Epithelial cell of proximal tubule (primary cell): ENCODE measurements around the gene SLC10A2. TPM values are rescaled to one million over a fixed set of nuclear protein-coding genes. Genes with fewer than 3 reads are reported as not detected.
A peak's percentile ranks its signal among the peaks of the same experiment; 100 is the strongest.
"Not testable (repeated sequence)": the region's sequence is repeated elsewhere in the genome, so short reads cannot be mapped to it uniquely, and the experiment has no call there.

ENCODE experiments used
- DNase-seq: peaks from one replicate; pipeline ENCODE4 v3.0.0-alpha.2; 2011; ENCODE audit warnings: low read depth
- H3K4me3 ChIP-seq: 2 replicates; pipeline ENCODE4 v1.5.1; 2011; ENCODE audit warnings: low read depth, mild to moderate bottlenecking, low read length
- CTCF ChIP-seq: conservative IDR thresholded peaks from 2 replicates; pipeline ENCODE4 v1.5.1; 2012; ENCODE audit warnings: low read depth, mild to moderate bottlenecking, low read length
- total RNA-seq: library from RNA; depleted of rRNA; stranded (reverse); fragments of >200 nt; gene quantifications from 2 replicates; pipeline ENCODE4 v1.2.3, GENCODE V29; 2015

Gene SLC10A2
- total RNA-seq: not detected in 2 replicates

- H3K4me3 ChIP-seq: no peak within 1 kb of the TSS
- no peak for TF ChIP-seq CTCF
- DNase-seq: peak; percentile 65
These were observed at the start of gene SLC10A2 for GRCh38 chr13:103066079-103066780. TSS of gene SLC10A2 (minus strand) at chr13:103066417. CDS start at chr13:103066249, 168 bp downstream.

- DNase-seq: no peak
- H3K4me3 ChIP-seq: no peak overlapping the region
- no peak for TF ChIP-seq CTCF
These were observed 41.4 kb upstream of the SLC10A2 start for GRCh38 chr13:103107580-103107979.

- no peak overlapping the region for H3K4me3 ChIP-seq
- TF ChIP-seq CTCF: no peak
- no peak for DNase-seq
These were observed 38.1 kb upstream of the SLC10A2 start for GRCh38 chr13:103104340-103104739.

- DNase-seq, H3K4me3 ChIP-seq: not testable (repeated sequence)
These were observed 37.2 kb upstream of the SLC10A2 start for GRCh38 chr13:103103456-103103855.

GRCh38 chr13:103102482-103102881 is 36.3 kb upstream of the SLC10A2 start:
- TF ChIP-seq CTCF: no peak
- no peak overlapping the region for H3K4me3 ChIP-seq
- DNase-seq: no peak

- no peak for DNase-seq
- TF ChIP-seq CTCF: no peak
- no peak overlapping the region for H3K4me3 ChIP-seq
These were observed 35.7 kb upstream of the SLC10A2 start for GRCh38 chr13:103101901-103102300.

- TF ChIP-seq CTCF: no peak
- no peak for DNase-seq
- H3K4me3 ChIP-seq: no peak overlapping the region
These were observed 35.3 kb upstream of the SLC10A2 start for GRCh38 chr13:103101500-103101899.
